ENCODE results near the gene NOL9.

The NOL9 gene

DNA sequence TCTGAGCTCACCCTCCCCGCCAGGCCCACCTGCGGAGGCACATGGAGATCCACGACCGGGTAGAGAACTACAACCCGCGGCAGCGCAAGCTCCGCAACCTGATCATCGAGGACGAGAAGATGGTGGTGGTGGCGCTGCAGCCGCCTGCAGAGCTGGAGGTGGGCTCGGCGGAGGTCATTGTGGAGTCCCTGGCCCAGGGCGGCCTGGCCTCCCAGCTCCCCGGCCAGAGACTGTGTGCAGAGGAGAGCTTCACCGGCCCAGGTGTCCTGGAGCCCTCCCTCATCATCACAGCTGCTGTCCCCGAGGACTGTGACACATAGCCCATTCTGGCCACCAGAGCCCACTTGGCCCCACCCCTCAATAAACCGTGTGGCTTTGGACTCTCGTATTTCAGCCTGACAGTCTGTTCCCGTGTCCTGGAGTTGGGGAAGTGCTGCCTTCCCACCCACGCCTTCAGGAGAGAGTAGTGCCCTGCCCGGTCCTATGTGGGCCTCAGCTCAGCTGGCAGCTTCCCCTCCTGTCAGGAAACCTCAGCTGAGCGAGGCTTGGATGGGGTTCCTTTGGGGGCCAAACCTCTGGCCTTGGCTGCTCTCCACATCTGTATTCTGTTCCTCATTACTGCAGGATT is 34.7 kb upstream of the NOL9 start:
- DNase-seq = no peak

DNA sequence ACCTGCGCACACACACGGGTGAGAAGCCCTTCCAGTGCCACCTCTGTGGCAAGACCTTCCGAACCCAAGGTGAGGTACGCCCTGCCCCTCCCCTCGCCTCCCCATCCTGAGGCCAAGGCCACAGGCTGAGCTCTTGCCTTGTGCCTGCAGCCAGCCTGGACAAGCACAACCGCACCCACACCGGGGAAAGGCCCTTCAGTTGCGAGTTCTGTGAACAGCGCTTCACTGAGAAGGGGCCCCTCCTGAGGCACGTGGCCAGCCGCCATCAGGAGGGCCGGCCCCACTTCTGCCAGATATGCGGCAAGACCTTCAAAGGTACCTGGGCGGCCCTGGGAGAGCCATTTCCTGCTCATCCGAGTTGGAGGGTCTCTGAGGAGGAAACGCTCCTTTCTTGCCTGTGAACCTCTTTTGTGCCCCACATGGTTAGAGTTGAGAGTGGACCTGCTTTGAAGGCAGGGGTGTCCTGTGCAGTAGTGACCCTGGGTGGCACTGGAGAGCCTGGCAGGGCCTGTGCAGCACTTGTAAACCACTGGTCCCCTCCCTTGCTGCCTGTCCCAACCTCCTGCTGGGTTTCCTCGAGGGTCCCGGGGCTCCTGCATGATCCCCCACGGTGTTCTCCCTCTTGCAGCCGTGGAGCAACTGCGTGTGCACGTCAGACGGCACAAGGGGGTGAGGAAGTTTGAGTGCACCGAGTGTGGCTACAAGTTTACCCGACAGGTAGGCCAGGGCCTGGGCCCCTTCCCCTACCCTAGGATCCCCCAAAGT is 34.0 kb upstream of the NOL9 start:
- no peak for DNase-seq

- DNase-seq = no peak
Observed at GRCh38 chr1:6587261-6588005, 33.1 kb upstream of the NOL9 start.

- no peak for DNase-seq
Observed at GRCh38 chr1:6586404-6586816, 32.1 kb upstream of the NOL9 start.

- DNase-seq = no peak
Observed at GRCh38 chr1:6585841-6586240, 31.5 kb upstream of the NOL9 start.

DNA sequence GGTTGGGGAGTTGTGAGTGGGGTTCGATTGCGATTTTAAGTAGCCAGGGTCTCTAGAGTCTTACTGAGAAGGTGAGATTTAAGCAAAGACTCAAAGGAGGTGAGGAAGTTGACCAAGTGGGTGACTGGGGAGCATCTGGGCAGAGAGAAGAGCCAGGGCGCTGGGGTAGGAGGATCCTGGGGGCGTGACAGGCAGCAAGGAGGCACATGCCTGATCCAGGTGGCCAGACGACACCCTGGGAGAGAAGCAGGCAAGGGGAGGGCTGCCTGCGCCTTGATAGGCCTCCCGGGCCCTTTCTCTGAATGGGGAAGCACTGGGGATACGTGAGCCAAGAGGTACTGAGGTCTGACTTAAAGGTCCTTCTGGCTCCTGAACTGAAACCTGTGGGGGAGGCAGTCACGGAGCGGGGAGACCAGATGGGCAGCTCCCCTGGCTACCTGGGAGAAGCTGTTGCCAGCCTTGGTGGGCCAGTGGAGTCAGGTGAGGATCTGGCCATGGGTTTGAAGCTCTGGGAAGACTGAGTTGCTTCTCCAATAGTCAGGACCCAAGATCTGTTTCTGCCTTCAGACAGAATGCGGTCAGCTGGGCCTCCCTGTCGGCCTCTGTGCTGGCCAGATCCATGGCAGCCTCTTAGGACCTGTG is 30.9 kb upstream of the NOL9 start:
- no peak for DNase-seq

- no peak for DNase-seq
Observed at GRCh38 chr1:6584126-6585080, 30.1 kb upstream of the NOL9 start.

- DNase-seq = no peak
Observed at GRCh38 chr1:6582370-6582769, 28.1 kb upstream of the NOL9 start.

- DNase-seq = no peak
Observed at GRCh38 chr1:6581561-6582305, 27.4 kb upstream of the NOL9 start.

GRCh38 chr1:6580593-6581409 is 26.5 kb upstream of the NOL9 start:
- DNase-seq = no peak

DNA sequence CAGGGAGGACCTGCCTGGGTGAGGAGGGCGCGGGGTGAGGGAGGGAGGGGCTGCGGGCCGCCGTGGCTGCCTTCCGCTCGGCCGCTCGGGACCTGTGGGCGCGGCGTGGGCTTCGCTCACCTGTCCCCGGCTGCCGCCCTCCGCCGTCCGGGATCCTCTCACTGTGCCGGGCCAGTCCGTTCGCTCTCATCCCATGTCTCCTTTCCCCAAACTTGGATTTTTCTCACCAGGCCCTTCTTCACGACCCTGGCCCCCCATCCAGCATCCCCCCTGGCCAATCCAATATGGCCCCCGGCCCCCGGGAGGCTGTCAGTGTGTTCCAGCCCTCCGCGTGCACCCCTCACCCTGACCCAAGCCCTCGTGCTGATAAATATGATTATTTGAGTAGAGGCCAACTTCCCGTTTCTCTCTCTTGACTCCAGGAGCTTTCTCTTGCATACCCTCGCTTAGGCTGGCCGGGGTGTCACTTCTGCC is 25.8 kb upstream of the NOL9 start:
- no peak for DNase-seq

- peak; percentile 95 for DNase-seq
Observed at GRCh38 chr1:6579374-6580118, 25.2 kb upstream of the NOL9 start, which contains the start of gene ZBTB48. Gene ZBTB48, plus strand, starts transcription at chr1:6579994. Its CDS starts 616 bp downstream, at chr1:6580610.

DNA sequence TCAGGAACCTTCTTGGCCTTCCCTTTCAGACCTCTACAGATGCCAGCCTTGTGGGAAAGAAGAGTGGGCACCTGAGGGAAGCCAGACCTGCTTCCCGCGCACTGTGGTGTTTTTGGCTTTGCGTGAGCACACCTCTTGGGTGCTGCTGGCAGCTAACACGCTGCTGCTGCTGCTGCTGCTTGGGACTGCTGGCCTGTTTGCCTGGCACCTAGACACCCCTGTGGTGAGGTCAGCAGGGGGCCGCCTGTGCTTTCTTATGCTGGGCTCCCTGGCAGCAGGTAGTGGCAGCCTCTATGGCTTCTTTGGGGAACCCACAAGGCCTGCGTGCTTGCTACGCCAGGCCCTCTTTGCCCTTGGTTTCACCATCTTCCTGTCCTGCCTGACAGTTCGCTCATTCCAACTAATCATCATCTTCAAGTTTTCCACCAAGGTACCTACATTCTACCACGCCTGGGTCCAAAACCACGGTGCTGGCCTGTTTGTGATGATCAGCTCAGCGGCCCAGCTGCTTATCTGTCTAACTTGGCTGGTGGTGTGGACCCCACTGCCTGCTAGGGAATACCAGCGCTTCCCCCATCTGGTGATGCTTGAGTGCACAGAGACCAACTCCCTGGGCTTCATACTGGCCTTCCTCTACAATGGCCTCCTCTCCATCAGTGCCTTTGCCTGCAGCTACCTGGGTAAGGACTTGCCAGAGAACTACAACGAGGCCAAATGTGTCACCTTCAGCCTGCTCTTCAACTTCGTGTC is 24.5 kb upstream of the NOL9 start:
- no peak for DNase-seq

DNA sequence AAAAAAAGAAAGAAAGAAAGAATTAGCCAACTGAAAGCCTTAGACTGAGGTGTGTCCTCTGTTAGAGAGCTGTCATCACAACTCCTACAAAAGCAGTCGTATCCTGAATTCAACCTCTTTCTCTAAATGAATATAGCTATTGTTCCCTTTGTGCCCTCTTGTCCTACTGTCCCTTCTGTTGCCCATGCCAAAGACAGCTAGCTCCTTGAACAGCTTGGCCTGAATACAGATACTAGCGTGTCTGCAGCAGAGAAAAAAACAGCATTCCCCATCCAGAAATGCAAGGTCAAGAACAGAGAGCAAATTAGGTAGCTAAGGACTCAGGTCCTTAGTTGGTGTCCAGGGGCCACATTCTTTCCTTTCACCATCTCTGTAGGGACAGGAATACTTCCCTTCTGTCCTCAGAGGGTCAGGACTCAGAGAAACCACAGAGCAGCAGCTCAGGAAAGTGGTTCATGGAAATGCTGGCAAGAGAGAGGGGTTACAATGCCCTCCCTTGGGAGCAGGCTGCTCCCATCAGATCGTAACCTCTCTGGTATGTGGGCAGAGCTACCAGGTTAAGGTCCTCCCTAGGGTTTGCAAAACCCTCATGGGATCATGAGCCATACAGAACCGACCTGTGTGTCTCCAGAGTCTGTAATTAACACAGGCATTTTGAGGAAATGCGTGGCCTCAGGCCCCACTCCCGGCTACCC is 23.7 kb upstream of the NOL9 start:
- DNase-seq = no peak

DNA sequence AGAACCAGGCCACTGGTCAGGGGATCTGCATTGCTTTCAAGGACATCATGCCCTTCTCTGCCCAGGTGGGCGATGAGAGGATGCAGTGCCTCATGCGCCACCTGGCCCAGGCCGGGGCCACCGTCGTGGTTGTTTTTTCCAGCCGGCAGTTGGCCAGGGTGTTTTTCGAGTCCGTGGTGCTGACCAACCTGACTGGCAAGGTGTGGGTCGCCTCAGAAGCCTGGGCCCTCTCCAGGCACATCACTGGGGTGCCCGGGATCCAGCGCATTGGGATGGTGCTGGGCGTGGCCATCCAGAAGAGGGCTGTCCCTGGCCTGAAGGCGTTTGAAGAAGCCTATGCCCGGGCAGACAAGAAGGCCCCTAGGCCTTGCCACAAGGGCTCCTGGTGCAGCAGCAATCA is 20.5 kb upstream of the NOL9 start:
- DNase-seq = no peak

GRCh38 chr1:6574025-6574620 is 19.8 kb upstream of the NOL9 start:
- no peak for DNase-seq

DNA sequence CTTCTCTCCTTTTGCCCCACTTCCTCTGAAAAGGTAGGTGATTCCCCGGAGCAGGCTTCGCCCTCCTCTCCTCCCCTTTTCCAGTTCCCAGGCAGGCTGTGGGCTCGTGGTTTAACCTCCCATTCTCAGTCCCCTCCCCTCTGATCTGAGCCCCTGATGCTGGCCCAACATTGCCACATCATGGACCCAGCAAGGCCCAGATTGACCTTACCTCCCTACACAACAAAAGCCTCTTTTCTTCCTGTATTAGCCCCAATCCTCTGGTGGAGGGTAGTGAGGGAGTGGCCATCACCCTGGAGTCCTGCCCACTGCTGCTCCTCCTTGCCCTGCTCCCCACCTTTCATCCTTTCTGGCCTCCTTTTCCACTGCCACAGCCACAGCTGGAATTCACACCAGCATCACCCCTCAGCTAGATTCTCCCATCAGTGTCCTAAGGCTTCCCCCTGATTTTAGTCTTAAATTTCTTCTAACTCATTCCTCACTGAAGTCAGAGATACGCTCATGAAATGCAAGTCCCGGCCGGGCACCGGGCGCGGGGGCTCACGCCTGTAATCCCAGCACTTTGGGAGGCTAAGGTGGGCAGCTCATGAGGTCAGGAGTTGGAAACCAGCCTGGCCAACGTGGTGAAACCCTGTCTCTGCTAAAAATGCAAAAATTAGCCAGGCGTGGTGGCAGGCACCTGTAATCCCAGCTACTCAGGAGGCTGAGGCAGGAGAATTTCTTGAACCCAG is 18.5 kb upstream of the NOL9 start:
- no peak for DNase-seq
